ENCODE measurements around the gene AGAP1.

The AGAP1 gene

DNA sequence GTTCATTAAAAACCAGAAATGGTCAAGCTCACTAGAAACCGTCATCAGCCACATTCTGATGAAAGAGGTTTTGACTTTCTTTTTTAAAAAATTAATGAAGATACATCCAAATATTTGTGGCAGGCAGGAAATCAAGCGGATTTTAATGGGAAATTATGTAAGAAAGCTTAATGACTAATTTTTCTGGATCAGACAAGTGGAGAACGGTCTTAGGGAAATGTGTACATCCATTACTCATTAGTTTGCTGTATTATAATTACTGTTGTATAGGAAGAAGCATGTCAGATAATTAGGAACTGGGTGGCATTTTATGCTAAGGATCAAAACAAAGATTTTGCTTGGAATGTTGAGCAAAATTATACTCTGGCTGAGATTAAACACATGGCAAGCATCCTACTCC lies 39.4 kb downstream of the AGAP1 start:
- no peak for DNase-seq (ENCODE audit: low spot score)

- no peak for DNase-seq (ENCODE audit: low spot score)
Measured at GRCh38 chr2:235533616-235534385, 40.0 kb downstream of the AGAP1 start.

DNA sequence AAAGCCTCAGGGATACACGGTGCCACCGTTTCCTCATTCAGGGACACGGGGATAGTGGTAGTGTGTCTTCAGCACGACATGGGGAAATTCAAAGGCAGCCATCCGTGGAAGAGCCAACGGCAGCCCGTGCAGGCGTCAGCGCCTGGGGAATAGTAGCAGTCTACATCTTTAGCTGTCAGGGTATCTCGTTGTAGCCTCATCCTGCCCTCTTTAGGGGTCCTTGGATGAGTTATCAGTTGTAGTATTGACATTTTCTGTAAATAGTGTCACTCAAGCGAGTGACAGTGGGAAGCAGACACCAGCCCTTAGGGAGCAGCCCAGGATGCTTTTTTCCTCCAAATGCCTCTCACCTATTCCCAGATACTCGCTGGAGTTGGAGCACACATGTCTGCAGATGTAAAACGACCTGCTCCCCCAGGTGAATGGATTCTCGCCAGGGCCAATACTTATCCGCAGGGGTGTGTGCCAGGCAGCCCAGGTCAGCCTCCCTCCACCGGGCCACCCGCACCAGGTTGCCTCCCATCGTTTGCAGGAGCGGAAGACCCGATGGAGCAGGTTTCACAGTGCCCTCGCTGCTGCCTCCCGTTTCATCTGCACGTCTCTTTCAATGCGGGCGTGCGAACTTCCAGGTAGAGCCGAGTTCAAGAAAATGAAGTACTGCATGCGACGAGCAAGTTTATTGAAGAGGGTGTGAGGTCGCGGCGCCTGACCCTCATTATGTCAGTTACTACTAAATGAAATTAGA lies 41.0 kb downstream of the AGAP1 start:
- DNase-seq (ENCODE audit: low spot score), result no peak

DNA sequence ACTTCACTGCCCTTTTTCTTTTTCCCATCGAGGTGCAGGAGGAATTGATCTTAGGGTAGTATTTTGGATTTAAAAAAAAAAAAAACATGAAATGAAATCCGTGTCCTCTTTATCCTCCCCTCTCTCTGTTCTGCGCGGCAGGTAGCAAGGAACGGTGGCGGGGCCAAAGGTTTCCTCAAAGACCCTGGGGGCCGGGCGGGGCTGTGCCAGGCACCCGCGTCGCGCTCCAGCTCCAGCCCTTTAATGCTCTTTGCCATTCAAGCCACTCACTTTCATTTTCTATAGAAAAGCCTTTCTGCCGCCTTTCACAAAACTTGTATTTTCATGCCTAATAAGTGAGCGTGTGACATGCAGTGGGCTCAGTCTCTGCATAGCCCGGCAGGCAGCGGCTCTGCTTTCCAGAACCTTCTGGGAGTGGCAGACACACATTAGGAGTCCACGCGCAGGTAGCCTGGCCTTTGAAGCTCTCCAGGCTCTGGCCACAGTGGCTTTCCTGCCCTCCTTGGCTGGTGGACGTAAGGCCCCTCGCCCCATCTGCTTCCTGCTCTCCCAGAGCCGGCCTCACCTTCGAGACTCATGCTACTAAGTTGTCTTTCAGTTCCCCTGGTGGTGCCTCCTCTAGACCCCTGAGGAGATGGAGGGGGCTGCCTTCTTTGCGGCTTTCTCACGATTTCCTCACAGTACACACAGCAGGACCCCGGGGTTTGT lies 41.7 kb downstream of the AGAP1 start:
- no peak for DNase-seq (ENCODE audit: low spot score)

- no peak for DNase-seq (ENCODE audit: low spot score)
Measured at GRCh38 chr2:235536711-235537110, 42.9 kb downstream of the AGAP1 start.

DNA sequence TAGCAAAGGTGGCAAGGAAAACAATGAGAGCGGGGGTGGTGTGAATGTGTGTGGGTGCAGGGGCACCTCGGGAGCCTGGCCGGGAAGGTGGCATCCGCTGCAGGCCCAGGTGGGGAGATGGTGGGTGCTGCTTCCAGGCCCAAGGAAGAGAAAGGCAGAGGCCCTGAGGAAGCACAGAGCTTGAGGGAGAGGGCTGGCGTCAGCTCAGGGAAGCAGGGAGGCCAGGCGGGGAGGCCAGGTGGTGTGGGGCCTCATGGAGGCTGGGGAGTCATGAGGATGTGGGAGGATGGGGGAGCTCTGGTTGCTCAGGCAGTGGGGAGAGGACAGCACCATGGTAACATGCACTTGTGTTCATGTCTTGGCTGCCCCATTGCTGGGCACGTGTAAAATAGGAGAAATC lies 43.3 kb downstream of the AGAP1 start:
- no peak for DNase-seq (ENCODE audit: low spot score)

GRCh38 chr2:235537587-235537986 lies 43.7 kb downstream of the AGAP1 start:
- no peak for DNase-seq (ENCODE audit: low spot score)

DNA sequence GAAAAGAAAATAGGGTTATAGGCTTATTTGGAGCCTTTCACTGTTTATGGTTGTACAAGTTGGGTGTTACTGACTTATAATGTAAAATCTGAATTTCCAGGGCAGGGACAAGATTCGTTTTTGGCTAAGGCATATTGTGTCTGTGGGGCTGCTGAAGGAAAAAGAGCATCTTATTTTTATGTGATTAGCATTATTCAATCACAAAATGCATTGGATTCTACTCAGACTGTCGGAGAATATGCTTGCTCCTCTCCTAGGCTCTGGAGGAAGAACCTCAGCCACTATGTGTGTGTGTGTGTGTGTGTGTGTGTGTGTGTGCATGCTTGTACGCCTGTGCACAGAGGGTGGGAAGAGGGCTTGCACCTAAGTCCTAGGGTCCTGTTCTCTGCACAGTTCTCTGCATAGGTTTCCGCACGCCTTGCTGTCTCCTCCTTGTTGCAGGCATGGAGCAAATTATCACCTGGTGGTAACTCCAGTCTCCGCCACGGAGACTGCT lies 44.3 kb downstream of the AGAP1 start:
- no peak for DNase-seq (ENCODE audit: low spot score)

DNA sequence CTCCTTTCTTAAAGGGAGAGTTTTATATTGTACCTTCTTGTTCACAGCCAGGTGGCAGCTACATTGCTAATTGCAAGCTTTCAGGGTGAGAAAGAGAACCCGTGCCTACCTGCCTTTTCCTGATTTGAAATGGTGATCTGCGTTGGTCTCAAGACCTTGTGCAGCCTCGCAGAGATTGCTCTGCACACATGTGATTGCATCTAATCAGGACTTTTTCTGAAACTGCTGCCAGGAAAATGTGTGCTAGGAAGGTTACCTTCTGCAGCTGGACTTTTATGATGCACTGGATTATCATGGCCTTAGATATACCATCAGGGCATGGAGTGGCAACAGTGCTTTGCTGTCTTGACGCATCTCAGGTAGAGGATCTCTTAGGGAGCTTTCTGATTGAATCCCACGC lies 45.1 kb downstream of the AGAP1 start:
- DNase-seq (ENCODE audit: low spot score), result no peak

GRCh38 chr2:235539773-235540172 lies 45.9 kb downstream of the AGAP1 start:
- DNase-seq (ENCODE audit: low spot score), result no peak

DNA sequence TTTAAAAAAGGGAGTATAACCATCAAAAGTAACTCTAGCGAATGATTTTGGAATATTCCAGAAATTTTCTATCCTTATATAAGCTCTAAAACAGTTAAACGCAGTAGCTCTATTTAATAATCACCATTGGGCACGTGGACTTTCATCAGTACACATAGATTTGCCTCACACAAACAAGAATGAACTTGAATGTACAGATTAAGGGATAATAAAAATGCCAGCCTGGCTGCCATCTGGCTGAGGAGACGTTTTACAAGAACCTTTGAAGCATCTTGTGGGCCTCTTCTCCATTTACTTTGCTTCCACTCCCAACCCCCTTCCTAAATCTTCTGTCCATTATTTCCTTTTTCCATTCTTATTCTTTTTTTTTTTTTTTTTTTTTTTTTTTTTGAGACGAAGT lies 47.2 kb downstream of the AGAP1 start:
- DNase-seq (ENCODE audit: low spot score), result no peak

GRCh38 chr2:235541838-235542549 lies 48.2 kb downstream of the AGAP1 start:
- DNase-seq (ENCODE audit: low spot score), result no peak

DNA sequence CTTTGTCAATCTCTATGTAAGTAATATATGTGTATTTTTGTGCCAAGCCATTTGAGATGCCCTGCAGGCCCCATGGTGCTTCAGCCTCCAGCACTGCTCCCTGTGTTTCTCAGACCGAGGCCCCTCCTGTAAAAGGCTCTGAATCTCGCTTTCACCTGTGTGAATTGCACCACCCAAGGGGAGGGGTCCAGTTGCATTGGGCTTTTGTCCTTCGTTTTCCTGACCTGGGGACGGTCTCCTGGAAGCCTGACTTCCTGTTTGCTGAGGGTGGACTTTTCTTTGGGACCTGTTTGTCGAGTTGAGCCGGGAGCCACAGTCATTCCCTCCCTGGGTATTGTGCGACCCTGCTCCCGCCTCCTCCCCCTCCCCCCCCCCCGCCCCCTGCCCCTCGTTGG lies 48.9 kb downstream of the AGAP1 start:
- DNase-seq (ENCODE audit: low spot score), result no peak

GRCh38 chr2:235543128-235543750 lies 49.4 kb downstream of the AGAP1 start:
- no peak for DNase-seq (ENCODE audit: low spot score)

DNA sequence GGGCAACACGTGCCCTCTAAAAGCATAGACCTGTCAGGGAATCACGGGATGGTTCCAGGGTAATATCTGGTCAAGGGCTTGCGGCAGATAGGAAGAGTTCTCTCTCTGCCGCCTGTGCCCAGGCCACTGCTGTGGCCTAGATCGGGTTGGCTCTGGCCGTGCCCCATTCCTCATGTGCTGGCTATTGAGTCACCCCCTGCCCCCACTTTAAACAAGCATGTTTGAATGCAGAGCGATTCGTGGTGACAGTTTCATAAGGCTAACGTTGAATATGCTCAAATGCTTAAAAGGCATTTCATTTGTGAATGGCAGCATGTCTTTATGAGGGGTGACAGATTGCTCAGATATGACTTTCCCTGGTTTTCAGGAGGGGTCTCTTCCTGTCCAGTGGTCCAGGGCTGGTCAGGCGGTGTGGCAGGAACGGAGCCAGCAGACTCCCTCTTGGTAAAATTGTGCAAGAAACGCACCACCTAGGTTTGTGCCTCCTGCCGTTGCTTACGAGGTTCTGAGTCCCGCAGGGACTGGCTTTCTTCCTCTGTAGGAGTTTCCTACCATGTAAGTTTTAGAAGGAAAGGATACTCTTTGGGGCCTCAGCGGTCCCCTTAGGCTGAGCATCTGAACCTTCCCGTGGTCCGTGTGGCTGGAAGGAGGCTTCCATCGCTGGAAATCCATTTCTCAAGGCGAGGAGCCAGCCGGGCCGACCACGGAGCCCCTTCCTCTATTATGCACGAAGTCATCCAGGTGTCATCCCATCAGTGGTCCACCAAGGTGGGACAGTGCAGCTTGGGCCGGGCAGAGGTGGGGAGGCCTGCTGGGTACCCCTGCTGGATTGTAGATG lies 50.2 kb downstream of the AGAP1 start:
- DNase-seq (ENCODE audit: low spot score), result no peak

DNA sequence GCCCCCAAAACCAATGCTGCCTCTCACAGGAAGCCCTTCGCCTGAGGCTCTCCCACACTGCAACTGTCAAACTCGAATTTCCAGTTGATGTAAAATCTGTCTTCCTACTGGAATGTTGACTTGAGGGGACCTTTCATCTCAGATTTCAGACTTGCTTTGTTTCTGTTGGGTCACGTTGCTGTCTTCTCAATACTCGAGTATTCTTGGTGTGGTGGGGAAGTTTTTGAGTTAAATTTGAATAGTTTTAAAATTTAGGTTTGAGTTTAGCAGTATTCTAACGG lies 50.8 kb downstream of the AGAP1 start:
- DNase-seq (ENCODE audit: low spot score), result no peak

GRCh38 chr2:235545339-235546150 lies 51.7 kb downstream of the AGAP1 start:
- no peak for DNase-seq (ENCODE audit: low spot score)

DNA sequence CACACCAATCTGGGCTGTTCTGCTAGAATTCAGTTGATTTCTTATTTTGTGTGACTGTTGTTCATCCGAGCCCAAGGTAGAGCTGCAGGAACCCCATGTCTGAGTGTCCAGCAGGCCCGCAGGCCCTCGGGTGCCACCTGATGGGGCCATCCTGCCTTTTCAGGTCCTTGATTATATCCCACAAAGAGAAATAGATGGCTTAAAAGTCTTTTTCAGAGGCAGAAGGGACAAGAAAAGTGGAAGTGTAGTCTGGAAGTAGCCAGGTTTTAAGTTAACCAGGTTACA lies 52.2 kb downstream of the AGAP1 start:
- DNase-seq (ENCODE audit: low spot score), result no peak

DNA sequence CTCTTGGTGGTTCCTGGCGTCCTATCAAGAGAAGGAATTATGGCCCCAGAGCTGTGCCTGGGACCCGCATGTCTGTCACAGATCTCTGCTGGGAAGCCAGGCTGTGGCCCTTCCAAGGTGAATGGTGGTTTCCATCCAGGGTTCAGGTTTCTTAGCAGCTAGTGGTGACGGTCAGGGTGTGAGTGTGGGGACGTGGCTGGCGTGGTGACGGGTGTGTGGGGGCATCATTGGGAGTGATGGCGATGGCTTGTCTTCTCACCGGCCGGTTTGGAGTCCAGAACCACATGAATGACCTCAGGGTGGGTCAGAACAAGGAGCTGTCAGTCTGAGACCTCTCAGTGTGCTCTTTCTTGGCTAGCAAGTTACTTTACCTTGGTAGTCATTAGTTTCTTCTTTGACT lies 52.6 kb downstream of the AGAP1 start:
- no peak for DNase-seq (ENCODE audit: low spot score)

DNA sequence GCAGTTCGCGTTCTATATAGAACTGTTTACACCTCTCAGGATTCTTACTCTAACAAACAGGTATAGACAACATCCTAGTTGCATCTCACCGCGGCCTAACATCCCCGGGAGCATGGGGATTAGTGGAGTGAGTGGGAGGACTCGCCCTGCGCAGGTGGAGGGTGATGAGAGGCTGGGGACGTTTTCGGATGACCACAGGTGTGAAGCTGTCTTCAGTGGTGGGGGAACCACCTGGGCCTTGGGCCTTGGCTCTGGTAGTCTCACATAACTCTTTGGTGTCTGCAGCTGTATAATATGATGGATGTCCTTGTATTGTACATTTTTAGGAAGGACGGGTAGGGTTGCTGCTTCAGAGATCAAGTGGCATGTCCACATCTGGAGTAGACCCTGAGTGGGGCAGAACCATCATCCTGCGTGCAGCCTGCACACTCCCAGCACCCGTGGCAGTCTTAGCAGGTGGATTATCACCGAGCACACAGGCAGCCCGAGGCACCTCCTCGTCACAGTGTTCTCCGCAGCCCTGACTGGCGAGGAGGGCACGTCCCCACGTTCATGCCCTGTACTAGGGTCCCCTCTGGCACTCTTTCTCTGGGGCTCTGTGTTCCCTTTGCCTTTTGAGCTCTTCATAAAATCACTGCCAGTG lies 56.0 kb downstream of the AGAP1 start:
- DNase-seq (ENCODE audit: low spot score), result no peak
